ENCODE measurements around the gene PTGES2.

PTGES2 gene

GRCh38 chr9:128099932-128100491 lies 27.5 kb downstream of the PTGES2 start:
- DNase-seq (ENCODE audit: low read depth) = peak; percentile 61

GRCh38 chr9:128099231-128099931 lies 28.1 kb downstream of the PTGES2 start:
- peak; percentile 28 for DNase-seq (ENCODE audit: low read depth)
- H3K4me3 ChIP-seq (ENCODE audit: control insufficient read depth, low read depth, low read length) = peak overlapping the region; percentile 69
- TF ChIP-seq CTCF (conservative IDR thresholded peaks at IDR 0.05; ENCODE audit: control insufficient read depth, insufficient read depth, low read depth, low read length) = no peak

More at GRCh38 chr9:128099932-128100491, 27.5 kb downstream of the PTGES2 start:
- H3K4me3 ChIP-seq (ENCODE audit: control insufficient read depth, low read depth, low read length) = peak overlapping the region; percentile 69
- no peak for TF ChIP-seq CTCF (conservative IDR thresholded peaks at IDR 0.05; ENCODE audit: control insufficient read depth, insufficient read depth, low read depth, low read length)

GRCh38 chr9:128098297-128099230 lies 29.0 kb downstream of the PTGES2 start:
- TF ChIP-seq CTCF (conservative IDR thresholded peaks at IDR 0.05; ENCODE audit: control insufficient read depth, insufficient read depth, low read depth, low read length) = no peak
- peak; percentile 97 for DNase-seq (ENCODE audit: low read depth)
- H3K4me3 ChIP-seq (ENCODE audit: control insufficient read depth, low read depth, low read length) = peak overlapping the region; percentile 69

GRCh38 chr9:128097543-128098296 lies 29.8 kb downstream of the PTGES2 start:
- no peak for TF ChIP-seq CTCF (conservative IDR thresholded peaks at IDR 0.05; ENCODE audit: control insufficient read depth, insufficient read depth, low read depth, low read length)
- peak; percentile 72 for DNase-seq (ENCODE audit: low read depth)
- no peak overlapping the region for H3K4me3 ChIP-seq (ENCODE audit: control insufficient read depth, low read depth, low read length)

GRCh38 chr9:128096616-128097536 lies 30.7 kb downstream of the PTGES2 start:
- no peak for DNase-seq (ENCODE audit: low read depth)
- TF ChIP-seq CTCF (conservative IDR thresholded peaks at IDR 0.05; ENCODE audit: control insufficient read depth, insufficient read depth, low read depth, low read length) = no peak
- no peak overlapping the region for H3K4me3 ChIP-seq (ENCODE audit: control insufficient read depth, low read depth, low read length)
